Activated T-helper 1 cell treated with anti-CD3 and anti-CD28 coated beads, Interleukin-2, amount 50 U/mL, for 16 hours (primary cell): ENCODE data around the gene DPP9.

Source experiments
- DNase-seq, 2 donors: peaks; one replicate each; pipeline ENCODE4 v3.0.0-alpha.2; 2020; ENCODE audit warnings: low read depth in 1 of 2, low spot score in 1 of 2

The DPP9 gene

DNA sequence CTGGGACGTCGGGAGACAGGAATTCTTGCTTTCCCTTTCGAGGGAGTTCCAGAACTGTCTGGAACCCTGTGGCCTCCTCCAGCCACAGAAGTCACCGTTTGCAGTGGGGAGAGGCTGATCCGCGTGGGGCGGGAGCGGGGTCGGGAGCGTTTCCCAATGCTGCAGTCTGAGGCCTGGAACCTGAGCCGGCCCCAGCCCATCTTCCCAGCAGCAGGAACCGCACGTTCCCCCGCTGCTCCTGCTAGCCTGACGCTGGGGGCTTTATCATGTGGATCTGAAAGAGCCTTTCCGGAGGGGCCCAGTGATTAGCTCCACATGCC, 13.4 kb downstream of the DPP9 start:
- DNase-seq: no peak

DNA sequence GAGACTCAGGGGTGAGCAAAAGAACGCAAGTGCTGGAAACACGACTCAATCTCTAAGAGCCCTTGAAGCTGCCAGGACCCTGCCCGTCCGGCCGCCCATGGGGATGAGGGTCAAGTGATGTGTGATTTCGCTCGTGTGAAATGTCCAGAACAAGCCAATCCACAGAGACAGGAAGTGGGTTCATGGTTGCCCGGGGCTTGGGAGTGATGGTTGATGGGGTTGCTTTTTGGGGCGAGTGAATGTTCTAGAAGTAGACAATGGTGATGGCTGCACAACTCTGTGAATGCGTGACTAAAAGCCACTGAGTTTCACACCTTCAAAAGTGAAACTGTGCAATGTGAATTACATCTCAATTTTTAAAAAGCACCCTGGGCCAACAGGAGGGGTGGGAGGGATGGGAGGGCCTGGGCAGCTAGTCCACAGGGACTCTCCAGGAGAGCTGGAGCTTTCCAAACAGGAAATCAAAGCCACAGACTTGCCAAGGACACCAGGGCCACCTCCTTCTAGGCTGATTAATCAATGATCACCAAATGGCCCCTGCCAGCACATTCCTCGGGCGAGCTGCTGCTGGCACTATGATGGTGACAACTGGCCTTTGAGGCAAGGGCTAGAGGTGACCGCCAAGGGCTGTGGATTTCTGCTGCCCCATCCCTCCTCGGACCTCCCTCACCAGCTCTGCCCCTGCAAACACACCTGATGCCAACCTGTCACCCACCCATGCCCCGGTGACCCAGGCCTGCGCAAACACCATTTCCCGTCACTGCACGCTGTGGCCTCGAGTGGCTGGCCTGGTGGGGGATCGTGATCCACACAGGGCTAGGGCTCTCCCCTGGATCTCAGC, 14.0 kb downstream of the DPP9 start:
- DNase-seq: no peak

DNA sequence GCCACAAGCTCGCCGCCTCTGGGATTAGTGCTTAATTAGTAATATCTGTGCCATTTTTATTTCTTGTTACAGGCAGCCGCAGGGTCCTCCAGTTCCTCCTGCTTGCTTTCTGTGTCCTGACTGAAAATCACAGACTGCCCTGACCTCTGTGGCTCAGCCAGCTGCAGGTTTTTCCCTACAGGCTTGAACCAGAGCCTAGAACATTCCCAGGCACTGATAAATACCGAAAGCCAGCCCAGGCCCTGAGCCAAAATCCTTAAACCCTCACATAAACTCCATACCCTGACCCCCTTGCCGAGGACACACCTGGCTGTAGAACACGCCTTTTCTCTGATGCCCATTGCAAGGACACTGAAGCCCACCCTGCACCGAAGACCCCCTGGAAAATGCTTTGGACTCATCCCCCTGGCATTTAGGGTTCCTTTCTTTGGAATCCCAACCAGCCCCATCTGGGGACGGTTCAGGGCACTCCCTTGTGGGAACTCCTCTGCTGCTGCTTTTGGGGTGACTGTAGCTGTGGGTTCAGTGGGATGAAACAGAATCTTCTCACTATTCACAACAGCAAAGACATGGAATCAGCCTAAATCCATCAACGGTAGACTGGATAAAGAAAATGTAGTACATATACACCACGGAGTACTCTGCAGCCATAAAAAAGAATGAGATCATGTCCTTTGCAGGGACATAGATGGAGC, 15.5 kb downstream of the DPP9 start:
- no peak for DNase-seq

DNA sequence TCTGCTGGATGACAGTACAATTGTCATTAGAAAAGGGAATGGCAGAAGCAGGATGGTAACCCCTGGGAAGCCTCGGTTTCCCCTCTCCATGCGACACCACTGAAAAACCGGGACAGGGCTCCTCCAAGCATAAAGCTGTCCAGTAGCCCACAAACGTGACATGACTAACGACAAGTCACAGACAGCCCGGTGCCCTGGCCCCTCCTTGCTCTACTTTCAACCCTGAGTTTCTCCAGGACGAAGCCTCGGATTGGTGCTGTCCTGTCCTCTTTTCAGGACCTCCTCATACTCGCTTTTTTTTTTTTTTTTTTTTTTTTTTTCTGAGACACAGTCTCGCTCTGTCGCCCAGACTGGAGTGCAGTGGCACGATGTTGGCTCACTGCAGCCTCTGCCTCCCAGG, 16.3 kb downstream of the DPP9 start:
- DNase-seq: no peak

DNA sequence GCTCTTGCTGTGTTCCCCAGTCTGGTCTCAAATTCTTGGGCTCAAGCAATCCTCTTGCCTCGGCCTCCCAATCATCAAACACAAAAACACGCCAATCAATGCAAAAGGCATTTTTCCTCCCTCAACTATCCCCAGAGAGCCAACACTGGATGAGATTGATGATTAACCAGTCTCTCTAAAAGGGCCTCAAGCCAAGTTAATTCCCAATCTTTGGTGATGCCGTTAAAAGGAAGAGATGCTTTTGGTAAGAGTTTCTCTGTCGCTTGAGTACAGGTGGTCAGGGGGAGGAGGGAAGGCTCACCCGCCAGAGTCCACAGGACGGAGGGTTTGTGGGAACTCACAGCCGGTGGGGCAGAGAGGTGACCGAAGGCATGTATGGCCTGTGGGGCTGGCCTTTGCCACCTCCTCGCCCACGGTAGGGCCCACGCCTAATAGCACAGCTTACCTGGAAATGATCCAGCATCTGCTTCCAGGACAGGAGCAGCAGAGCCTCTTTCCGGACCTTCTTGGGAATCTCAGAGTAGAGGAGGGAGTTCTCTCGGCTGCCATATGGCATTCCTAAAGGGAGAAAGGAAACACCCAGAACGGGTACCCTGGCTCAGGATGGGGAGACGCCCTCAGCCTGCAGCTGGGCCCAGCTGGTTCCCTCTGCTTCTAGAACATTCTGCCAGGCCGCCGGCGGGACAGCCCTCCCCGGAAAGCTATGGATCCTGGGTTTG, 18.1 kb downstream of the DPP9 start:
- no peak for DNase-seq

DNA sequence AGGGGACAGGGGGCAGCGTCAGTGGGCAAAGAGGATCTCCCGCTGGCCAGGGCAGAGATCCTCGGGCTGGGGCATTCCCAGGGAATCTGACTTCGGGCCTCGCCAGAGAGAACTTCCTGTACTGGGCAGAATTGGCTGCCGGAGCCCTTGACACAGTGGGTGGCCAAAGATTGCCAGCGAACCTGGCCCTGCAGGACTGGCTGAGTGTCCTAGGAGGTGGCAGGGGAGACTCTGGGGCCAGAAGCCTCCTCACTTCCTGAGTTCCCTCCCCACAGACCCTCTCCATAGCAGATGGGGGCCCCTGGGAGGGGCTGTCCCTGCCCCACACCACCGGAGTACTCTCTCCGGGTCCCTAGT, 19.3 kb downstream of the DPP9 start:
- DNase-seq: no peak

DNA sequence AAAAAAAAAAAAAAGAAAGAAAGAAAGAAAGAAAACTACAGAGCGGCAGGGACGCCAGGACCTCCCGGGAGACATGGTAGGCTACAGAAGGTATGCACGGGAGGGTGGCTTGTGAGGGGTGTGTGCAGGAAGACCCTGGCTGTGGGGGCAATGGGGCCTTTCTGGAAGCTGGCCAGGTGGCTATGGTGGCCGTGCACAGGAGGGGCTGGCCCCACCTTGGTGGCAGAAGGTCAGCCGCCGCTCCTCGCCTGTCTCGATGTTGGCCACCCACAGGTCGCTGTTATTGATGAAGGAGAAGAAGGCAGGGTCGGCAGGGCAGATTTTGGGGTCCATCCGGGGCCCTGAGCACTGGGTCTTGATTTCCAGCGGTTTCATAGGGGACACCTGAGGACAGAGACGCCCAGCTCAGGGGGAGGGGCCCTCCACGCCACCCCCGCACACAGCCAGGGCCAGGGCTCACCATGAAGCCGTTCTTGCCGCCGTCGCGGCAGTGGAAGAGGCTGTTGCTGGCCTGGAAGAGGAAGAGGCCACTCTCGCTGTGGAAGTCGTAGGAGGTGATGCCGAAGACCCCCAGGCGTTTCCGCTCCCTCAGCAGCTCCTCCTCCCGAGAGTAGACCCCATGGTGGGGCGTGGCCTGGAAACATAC, 19.8 kb downstream of the DPP9 start:
- DNase-seq: no peak

DNA sequence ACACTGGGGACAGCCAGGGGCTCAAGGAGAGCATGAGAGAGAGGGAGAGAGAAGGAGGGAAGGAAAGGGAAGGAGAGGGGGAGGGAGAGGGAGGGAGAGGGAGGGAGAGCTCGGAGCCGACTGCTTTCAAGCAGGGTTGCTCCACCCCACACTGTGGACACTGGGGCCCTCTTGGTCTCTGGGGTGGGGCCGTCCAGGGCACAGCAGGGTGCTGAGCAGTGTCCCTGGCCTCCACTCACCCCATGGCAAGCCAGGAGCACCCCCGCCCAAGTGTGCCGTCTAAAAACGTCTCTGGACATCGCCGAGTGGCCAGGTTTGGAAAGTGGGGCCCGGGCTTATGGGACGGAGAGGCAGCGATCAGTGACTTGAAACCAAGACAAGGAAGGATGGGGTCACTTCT, 20.9 kb downstream of the DPP9 start:
- DNase-seq: no peak

DNA sequence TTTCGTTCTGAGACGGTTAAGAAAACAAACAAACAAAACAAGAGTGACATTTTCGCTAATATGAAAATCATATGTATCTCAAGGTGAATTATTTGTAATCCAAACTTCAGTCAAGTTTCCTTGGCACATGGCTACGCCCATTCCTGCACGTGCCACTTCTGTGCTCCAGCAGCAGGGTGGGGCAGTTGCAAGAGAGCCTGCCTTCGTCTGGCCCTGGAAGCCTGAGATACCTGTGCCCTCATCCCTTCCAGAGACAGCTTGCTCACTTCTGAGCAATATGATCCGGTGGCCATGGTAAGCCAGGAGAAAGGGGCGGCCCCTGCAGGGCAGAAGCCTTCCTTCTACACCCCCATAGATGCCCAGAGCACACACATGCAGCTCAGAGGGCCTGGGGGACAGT, 22.1 kb downstream of the DPP9 start:
- DNase-seq: no peak

DNA sequence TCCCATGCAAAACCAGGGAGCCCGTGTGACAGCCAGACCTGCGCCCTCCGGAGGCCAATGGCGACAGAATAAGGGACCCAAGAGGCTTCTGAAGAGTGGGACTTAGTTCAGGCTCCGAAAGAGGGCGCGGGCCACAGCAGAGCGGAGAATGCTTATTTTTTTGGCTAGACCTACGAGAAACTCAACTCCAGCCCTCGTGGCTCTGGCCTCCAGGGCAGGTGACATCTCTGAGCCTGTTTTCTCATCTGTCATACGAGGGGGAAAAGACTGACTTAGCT, 23.0 kb downstream of the DPP9 start:
- DNase-seq: no peak

DNA sequence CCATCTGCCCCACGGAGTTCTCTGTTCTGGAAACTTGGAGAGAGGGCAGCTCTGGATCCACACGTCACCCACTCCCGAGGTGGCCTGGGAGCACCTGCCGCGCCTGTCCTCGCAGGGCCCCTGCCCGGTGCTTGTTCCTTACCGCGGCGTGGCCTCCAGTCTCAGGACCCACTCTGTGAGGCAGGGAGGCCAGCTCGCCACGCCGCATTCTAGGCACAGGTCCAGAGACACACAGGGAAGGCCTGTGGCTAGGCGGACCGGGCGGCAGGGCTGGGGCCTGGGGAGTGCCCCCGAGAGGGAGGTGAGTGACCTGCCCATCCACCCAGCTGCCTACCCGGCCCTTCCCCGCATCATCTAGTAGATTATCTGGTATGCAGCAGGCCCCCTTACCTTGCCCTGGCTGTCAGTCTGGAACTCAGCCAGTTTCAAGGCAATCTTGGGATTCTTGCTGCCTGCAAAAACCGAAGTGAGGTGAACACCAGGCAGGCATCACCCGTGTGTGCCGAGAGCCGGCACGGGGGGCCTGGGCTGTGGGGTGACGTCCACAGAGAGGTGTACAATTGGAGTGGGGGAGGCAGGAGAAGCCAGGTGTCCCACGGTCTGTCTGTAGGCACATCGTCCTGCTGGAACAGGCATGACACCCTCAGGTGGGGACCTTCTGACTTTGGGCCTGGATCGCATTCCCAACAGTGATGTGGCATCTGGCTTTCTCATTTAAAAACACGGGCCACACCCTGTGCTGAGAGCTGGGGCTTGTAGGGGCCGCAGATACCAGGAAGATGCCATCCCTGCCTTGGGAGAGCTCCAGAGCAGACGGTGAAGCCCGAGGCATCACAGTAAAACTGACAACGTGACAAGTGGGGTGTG, 23.6 kb downstream of the DPP9 start:
- DNase-seq: no peak

DNA sequence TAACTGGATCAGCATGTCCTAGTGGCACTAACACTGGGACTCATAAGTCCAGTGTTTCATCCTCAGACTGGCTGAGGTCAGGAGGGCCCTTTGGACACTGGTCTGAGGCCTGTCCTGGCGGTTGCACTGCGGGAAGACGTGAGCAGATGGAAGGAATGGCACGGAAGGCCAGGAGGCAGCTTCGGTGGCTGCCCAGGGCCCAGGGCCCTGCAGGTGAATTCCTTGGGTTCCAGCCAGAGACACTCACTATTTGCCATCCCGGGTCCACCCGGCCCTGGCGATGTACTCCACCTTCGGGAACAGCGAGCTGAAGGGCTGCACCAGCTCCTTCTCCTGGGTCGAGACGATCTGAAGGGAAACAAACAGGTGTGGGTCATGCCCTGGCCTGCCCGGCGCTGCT, 26.3 kb downstream of the DPP9 start:
- no peak for DNase-seq

DNA sequence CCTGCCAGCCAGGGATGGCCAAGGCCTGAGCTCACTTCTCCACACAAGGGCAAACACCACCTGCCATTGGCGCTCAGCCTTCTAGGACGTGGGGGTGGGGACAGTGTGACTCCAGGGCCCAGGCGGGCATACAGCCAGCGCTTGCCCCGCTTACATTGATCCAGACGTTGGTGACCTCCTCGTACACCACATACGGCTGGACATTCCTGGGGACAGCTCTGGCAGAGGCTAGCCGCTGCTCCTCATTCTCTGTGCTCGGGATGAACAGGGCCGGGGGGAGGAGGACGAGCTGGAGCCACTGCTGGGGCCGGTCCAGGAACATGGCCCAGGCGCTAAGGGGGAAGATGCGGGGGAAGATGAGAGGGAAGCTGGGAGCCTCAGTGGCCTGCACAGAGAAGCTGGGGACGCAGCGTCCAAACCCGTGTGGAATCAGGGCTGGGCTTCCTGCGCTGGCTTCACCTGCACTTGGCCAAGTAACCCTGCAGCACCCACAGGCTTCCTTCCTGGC, 28.4 kb downstream of the DPP9 start:
- no peak for DNase-seq

DNA sequence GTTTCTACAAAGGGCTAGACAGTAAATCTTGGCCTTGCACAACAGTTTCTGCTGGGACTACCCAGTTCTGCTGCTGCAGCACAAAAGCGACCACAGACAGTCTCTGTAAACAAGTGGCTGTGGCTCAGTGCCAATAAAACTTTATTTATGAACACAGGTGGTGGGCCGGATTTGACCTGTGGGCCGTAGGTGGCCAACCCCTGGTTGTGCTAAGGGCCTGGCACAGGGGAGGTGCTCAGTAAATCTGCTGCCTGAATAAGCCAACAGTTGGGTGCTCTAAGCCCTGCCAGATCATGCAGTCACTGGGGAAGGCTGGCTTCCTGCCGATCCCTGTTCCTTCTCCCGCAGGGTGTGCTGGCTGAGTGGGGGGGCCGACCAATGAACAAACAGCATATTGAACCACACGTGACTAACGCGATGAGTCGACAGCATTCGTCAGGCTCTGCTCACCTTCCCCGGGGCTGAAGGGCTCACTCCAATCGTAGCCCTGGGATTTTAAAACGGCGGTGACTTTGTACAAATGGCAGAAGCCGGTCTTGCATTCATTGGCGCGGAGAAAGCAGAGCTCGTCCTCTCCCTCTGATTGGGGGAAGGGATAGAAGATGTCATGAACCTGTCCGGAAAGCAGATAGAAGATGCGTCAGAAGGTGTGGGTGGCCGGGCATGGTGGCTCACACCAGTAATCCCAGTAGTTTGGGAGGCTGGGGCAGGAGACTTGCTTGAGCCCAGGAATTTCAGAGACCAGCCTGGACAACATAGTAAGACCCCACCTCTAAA, 29.2 kb downstream of the DPP9 start:
- DNase-seq: no peak

DNA sequence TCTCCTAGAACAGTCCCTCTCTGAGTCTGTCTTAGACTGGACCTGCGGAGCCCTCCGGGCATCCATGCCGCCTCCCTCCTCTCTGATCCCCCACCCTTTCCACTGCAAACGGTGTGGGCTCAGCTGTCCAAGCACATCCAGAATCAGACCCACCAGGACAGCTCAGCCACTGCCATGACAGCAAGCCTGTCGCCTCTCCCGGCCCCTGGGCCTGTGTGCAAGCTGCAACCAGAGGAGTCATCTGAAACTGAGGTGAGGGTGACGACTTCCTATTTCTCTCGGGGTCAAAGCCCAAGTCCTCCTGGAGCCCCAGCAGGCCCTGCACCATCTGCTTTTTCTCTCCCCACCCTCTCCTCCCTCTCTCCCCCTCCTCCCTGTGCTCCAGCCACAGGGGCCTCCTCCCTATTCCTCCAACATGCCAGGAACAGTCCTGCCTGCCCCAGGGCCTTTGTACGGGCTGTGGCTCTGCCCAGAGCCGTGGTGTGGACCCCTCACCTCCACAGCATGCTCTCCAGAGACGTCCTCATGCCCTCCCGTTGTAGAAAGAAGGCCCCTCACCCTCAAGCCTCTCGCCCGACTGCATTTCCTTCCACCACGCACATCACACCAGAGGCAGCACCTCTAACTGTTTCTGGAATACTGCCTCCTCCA, 30.0 kb downstream of the DPP9 start:
- DNase-seq: no peak

DNA sequence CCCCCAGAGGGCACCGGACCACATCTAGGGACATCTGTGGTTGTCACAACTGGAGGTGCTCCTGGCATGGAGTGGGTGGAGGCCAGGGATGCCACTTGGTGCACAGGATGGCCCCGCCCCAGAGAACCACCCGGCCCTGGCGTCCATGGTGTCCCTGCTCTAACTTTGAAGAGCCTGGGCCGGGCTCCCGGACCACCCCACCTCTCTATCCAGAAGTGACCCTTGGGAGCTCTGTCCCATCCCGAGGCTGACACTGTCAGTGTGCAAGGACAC, 30.6 kb downstream of the DPP9 start:
- no peak for DNase-seq

DNA sequence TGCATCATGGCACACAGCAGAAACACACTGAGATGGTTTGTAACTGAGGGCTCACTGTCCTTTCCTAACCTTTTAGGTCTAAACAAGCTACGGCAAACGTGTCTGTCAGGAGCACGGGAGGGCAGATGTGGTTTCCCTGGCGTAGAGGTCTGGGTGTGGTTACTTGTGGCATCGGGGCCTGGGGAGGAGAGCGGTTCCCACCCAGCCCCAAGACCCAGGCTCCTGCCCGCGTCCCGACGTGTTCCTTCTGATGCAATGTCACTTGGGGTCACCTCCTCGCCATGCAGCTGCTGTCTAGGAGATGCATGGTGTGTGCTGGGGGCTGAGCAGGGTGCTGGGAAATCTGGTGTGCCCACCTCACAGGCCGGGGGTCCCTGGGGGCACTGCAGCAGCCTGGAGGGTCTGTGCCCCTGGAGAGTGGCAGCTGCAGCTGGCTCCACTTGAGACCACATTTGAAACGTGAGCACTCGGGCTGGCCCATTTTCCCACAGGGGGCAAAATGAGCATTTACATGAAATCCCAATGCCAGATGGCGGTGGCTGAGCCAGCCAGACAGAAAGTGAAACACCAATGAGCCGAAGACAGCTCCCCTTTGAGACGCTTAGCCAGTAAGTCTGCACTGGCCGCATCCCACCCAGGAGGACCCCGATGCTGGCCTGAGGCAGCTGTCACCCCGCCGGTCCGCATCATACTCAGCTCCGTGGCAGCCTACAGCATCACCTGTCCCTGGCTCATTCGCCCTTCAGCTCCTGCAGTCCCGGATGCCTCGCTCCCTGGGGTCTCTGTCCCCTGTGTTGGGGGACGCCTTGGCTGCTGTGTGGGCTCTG, 31.2 kb downstream of the DPP9 start:
- no peak for DNase-seq

DNA sequence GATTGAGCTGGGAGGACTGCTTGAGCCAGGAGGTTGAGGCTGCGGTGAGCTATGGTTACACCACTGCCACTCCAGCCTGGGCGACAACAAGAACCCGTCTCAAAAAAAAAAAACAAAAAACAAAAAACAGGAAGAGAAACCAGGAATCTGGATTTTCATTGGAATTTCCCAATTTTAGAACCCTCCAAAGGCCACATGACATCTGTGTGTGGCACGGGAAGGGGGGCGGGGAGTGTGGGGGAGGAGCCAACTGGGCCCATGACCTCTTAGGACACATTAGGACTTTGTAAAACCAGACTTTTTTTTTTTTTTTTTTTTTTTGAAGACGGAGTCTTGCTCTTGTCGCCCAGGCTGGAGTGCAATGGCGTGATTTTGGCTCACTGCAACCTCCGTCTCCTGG, 32.3 kb downstream of the DPP9 start:
- DNase-seq: no peak

DNA sequence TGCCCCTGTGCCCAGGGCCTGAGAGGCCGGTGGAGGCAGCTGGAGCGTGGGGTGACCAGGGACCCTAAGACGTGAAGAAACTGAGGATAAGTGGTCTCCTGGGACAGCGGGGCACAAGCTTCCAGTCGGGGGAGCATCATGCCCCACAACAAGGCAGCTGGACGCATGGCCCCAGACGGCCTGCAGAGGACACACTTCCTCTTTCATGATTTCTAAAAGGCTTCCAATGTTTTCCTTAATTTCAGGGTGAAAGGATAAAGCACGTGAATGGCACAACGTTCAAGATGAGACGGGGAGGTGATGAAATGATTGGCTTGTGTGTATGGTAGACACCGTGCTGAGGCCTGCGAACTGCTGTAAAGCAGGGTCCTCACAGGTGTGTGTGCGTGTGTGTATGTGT, 33.3 kb downstream of the DPP9 start:
- DNase-seq: no peak
